DMS153 treated with DMSO at 0.1 percent for 48 hours (cell line): ENCODE measurements around the gene ITIH5.

Source experiments
- DNase-seq: peaks from one replicate; lab custom pipeline; 2025; ENCODE audit not compliant: unreplicated experiment; lab: John Stamatoyannopoulos, UW

The ITIH5 gene

DNA sequence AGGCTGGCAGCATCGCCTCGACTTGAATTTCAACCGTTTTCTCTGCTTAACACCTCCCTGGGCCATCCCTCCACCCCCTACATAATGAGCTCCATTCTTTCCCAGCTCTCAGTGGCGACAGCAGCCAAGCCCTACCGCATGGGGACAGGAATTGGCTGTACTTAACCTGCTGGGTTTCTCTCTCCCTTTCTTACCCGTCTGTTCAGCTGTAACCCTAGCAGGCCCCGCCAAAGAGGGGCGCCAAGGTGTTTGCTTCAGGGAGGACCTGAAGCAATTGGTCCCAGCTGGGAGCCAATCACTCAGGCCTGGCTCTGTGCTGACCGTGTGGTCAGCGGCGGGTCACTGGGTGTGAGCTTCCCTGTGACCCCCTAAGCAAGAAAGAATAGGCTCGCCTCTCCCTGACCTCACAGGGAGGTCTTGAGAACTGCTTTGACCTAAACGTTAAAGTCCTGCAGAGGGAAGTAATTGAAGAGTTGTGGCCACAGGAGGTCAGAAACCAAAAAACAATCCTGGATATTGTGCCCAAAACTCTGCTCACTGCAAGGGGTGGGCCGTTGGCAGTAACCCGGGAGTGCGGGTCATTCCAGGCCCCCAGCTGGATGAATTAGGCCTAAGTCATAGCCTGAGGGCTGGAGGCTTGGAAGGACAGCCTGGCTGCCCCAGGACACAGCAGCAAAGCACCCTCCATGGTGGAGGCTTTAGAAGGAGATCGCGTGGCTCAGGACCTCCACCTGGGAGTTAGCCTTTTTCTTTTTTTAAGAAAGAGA lies 114.6 kb downstream of the ITIH5 start:
- no peak for DNase-seq

DNA sequence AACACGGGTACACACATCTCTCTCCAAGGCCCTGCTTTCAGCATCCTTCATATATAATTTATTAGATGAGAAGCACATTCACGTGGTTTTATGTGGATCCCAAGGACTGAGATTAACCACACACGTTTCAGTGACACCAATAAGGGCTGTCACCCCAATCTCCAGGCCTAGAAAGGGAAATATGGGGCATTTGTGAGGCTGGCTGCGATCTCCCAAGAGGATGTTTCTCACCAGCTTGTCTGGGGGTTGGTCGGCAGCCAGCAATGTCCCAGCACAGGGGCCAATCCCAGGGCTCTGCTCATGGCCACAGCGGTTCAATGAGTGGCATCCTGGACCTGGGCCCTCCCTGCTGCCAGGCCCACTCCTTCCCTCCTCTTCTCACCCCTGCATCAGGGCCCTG lies 115.5 kb downstream of the ITIH5 start:
- DNase-seq: no peak

GRCh38 chr10:7550013-7550412 lies 116.8 kb downstream of the ITIH5 start:
- no peak for DNase-seq

- DNase-seq: no peak
Measured at GRCh38 chr10:7547829-7548228, 118.9 kb downstream of the ITIH5 start.

GRCh38 chr10:7547206-7547605 lies 119.6 kb downstream of the ITIH5 start:
- DNase-seq: no peak

DNA sequence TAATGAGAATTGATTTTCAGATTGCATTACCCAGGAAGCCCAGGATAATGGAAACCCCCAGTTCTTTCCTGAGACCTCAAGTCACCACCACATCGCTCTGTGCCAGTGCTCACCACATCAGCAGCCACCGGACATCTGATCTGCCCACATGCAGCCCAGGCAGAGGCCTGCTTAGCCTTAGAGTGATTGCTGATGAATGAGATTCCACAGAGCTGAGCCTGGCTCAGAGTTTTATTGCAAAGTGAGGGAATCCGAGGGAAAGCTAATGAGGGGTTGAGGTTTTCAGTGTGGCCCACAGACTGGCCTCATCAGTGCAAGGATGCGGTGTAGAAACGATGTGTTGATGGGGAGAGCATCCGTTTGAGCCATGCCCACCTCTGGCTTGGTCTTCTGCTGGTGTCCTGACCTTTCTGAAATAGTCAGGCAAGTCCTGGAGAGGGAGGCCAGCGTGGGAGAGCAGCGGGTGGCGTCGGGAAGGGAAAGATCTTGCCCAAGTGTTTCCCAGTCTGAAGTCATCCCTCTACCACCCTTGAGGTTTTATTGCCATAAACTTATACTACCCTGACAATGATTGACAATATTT lies 120.3 kb downstream of the ITIH5 start:
- DNase-seq: no peak

- no peak for DNase-seq
Measured at GRCh38 chr10:7545792-7546191, 121.0 kb downstream of the ITIH5 start.

- DNase-seq: no peak
Measured at GRCh38 chr10:7545261-7545660, 121.5 kb downstream of the ITIH5 start.

DNA sequence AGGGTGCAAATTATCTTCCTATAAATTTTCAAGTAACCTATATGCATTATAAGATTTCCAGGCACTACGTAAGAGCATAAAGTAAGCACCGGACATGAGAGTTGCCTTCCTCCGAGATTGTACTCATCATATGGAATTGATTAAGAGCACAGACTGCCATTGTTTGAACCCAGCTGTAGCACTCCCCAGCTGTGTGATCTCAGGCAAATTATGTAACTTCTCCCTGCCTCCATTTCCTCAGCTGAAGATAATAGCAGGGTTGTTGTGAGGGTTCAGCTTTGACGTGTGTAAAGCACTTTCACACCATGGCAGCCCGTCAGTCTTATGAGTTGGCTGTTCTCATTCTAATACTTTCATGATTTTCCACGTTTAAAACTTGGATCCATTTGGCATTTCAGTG lies 122.6 kb downstream of the ITIH5 start:
- no peak for DNase-seq

DNA sequence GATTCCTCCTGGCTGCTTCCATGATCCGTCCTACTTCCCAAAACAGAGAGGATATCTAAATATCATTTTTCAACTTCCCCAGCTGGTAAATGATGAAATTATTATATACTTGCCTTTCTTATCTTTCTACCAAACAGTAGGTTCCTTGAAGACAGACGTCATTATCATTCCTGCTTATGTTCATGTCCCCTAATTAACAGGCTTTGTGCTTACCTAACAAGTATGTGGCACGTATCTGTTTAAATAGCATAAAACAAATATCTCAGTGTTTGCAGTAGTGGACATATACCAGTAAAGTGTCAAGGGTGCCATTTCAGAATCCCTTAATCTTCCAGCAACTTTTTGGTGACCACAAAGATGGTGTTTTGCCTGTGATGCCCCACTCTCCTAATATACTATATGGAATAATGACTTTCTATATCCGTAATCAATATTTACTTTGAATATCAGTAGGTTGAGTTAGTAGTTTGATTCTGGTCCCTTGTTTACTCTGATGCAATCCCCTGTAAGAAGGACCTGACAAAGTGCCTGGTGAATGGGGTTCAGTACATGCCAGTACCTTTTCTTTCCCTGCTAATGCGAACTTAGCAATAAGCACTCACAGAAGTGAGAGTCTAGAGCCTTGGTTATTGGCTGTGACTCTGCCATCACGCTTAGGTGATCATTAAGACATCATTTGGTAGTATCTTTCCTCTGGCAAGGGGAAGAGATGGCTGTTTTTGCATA lies 124.4 kb downstream of the ITIH5 start:
- DNase-seq: no peak

GRCh38 chr10:7541137-7542087 lies 125.4 kb downstream of the ITIH5 start:
- DNase-seq: no peak

GRCh38 chr10:7538970-7539654 lies 127.7 kb downstream of the ITIH5 start:
- no peak for DNase-seq

GRCh38 chr10:7537126-7537525 lies 129.6 kb downstream of the ITIH5 start:
- DNase-seq: no peak

GRCh38 chr10:7534480-7534852 lies 132.3 kb downstream of the ITIH5 start:
- no peak for DNase-seq

- no peak for DNase-seq
Measured at GRCh38 chr10:7533657-7534479, 132.9 kb downstream of the ITIH5 start.

DNA sequence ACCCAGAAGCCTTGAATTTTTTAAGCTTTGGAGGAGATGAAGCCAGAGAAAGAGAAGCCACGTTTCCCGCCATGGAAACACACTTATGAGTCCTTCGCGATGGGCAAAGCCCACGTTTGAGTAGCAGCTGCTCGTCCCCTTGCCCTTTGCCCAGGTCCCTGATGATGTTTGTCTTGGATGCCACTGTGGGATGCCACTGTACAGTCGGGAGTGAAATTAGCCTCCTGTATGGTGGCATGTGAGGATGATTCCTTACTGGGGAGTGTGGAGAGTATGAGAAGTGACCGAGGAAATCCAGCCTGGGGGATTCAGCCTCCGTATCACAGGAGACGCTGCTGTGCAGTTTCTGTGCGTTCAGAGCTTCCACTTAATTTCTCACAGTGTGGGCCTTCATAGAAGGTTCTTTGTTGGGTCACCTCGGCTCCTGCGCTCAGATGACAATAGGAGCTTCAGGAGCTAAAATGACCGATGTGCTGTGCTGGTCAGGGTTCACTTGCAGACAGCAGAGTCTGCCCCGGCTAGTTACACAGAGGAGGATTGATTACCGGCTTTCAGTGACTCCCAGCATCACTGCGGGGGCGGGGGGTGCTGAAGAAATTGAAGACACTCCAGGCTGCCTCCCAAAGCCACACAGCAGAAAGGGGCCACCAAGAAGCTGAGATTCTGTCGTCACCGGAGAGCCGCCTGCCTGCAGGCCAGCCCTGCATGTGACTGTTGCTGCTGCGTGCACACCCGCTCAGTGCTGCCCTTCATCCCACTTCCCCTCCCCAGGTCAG lies 133.9 kb downstream of the ITIH5 start:
- DNase-seq: no peak

GRCh38 chr10:7529638-7530037 lies 137.1 kb downstream of the ITIH5 start:
- DNase-seq: no peak

DNA sequence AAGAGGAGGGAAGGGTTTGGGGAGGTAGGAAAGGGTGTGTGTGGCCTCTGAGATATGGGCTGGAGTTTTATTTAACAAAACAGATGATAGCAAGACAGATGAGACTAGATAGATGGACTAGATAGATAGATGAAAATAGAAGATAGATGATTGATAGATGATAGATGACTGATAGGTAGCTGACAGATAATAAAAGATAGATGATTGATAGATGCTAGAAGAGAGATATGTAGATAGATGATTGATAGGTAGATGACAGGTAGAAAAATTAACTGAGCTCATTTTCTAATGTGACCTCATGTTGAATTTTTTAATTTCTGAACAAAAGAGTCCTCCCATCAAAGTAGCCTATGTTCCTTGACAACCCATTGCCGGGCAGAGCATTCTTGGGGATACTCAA lies 139.3 kb downstream of the ITIH5 start:
- no peak for DNase-seq

DNA sequence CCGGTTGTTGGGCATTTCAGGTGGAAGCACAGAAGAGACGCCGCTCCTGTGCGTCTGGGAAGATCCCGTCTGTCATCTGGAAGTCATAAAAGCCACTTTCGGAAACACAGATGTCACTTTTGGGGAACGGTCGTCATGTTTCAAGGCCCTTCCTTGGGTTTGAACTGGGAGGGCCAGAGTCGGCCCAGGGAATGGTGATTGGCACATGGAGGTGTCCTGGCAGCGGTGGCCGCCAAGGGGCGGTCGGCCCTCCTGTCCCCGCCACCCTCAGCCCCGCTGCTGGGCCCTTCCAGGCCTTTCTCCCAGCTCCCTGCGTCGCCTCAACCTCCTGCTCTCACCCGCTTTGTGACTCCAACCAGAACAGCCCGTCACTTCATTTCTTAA lies 140.8 kb downstream of the ITIH5 start:
- DNase-seq: no peak
